AG04449 (cell line): ENCODE measurements around the gene GJC1.

Experiments used
- CTCF ChIA-PET: fragments of 350-600 bp; formaldehyde crosslinking; extraction: SDS; loops from one replicate; lab custom pipeline; 2021; ENCODE audit warnings: antibody characterized with exemption; lab: Yijun Ruan, JAX
- POLR2A ChIA-PET: fragments of 400-600, 350-600 bp; formaldehyde crosslinking; extraction: SDS; loops from one replicate; lab custom pipeline; 2020; ENCODE audit warnings: antibody characterized with exemption, inconsistent platforms; lab: Yijun Ruan, JAX
- DNase-seq: peaks from one replicate; pipeline ENCODE4 v3.0.0-alpha.2; 2010; ENCODE audit warnings: low read depth, low spot score
- H3K4me3 ChIP-seq: 2 replicates; pipeline ENCODE4 v1.5.1; 2011; ENCODE audit warnings: low read depth, mild to moderate bottlenecking, control low read depth, low read length
- TF ChIP-seq, protein P1 (sequence below): IDR thresholded peaks from one replicate; pipeline ENCODE4 v1.5.1; 2011; ENCODE audit warnings: mild to moderate bottlenecking, moderate library complexity, low read length, control low read depth, inconsistent platforms; ENCODE audit not compliant: insufficient read depth; ENCODE audit errors: missing control alignments

GJC1 gene

DNA sequence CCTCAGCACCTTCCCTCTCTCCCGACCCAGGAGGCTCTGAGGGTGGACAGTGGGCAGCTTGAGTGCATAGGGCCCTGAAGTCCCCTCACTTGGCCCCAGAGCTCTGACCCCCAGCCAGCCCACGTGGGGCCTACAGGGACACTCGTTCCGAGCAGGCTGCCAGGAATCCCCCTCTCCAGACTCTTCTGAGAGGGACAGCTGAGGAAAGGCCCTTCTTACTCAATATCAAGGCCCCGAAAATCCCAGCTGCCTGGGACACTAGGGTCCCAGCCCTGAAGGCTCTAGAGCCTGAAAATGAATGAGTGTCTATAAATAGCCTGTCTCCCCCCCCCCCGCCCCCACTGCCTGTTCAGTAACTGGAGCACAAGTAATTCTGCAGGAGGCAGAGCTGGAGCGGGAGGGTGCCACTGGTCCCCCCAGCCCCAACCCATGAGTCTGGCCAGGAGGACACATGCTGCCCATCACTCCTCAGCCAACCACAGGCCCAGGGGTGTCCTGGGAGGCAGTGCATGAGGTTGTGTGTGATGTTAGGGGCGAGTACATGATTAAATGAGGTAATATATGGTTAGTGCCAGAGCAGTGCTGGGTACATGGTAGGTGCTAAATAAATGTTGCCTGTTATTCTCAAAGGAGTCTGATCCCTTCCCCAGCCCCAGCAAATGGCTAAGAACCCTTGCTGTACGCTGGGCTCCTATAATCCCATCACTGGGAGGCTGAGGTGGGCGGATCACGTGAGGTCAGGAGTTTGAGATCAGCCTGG, 59.7 kb downstream of the GJC1 start:
- no peak for DNase-seq
- no peak overlapping the region for H3K4me3 ChIP-seq
- CTCF ChIA-PET: interaction anchor here (0.9 to 18.3 kb wide), 8 partner anchors 8 to 252 kb away, joined by 3 to 823 read pairs (median 4); no protein-coding TSS in a partner anchor
- TF ChIP-seq, protein P1, sequence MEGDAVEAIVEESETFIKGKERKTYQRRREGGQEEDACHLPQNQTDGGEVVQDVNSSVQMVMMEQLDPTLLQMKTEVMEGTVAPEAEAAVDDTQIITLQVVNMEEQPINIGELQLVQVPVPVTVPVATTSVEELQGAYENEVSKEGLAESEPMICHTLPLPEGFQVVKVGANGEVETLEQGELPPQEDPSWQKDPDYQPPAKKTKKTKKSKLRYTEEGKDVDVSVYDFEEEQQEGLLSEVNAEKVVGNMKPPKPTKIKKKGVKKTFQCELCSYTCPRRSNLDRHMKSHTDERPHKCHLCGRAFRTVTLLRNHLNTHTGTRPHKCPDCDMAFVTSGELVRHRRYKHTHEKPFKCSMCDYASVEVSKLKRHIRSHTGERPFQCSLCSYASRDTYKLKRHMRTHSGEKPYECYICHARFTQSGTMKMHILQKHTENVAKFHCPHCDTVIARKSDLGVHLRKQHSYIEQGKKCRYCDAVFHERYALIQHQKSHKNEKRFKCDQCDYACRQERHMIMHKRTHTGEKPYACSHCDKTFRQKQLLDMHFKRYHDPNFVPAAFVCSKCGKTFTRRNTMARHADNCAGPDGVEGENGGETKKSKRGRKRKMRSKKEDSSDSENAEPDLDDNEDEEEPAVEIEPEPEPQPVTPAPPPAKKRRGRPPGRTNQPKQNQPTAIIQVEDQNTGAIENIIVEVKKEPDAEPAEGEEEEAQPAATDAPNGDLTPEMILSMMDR: no peak
- POLR2A ChIA-PET: interaction anchor here (0.6 kb wide), 1 partner anchor 320 kb away, joined by 3 read pairs; no protein-coding TSS in a partner anchor

DNA sequence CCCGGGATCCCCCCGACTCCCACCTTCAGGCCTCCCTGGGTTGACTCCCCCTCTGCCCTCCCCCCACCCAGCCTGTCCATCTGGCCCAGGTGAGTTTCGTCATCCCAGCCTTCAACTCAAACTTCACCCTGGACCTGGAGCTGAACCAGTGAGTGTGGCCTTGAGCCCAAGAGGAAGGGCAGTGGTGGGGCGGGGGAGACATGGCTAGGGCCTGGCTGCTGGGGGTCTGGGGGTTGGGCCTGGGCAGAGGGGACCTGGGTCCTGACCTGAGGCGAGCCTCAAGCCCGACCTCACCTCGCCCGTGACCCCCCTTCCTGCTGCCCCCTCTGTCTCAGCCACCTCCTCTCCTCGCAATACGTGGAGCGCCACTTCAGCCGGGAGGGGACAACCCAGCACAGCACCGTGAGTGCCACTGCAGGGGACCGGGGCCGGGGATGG, 60.4 kb downstream of the GJC1 start:
- TF ChIP-seq, protein P1: no peak
- ChIA-PET POLR2A (no interaction called here), CTCF (interaction anchor here (0.9 to 18.3 kb wide), 5 partner anchors 9 to 253 kb away, joined by 3 to 823 read pairs (median 5); no protein-coding TSS in a partner anchor)
- H3K4me3 ChIP-seq: no peak overlapping the region
- no peak for DNase-seq

- TF ChIP-seq, protein P1: no peak
- ChIA-PET CTCF (interaction anchor here (1.3 to 18.3 kb wide), 4 partner anchors 9 to 253 kb away, joined by 3 to 823 read pairs (median 222); no protein-coding TSS in a partner anchor), POLR2A (no interaction called here)
- DNase-seq: no peak
- no peak overlapping the region for H3K4me3 ChIP-seq
Observed at GRCh38 chr17:44769230-44769629, 60.9 kb downstream of the GJC1 start.

DNA sequence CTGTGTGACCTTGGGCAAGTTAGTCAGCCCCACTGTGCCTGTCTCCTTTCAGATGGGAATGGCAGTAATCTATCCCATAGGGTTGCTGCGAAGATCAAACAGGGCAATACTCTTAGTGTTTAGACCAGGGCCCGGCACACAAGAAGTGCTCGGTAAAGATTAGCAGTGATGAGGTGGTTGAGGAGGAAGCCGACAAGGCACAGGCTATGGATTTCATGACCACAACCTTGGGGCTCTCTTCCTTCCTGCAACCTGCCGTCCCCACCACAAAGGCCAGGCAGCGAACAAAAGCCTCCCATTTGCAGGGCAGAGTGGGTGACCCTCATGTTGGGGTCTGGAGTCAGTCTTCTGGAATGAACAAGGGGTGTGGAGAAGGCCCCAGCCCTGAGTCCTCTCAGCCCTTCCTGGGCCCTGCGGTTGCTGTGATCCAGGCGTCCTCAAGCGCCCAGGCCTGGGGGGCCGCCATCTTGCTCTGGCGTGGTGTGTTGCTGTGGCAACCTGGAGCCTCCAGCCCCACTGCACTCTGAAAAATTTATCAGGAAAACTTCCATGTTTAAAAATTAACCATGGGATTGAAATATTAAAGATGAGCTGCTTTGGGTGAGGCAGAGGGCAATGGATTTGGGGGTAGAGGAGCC, 61.5 kb downstream of the GJC1 start:
- no peak overlapping the region for H3K4me3 ChIP-seq
- ChIA-PET CTCF (interaction anchor here (1.3 to 18.3 kb wide), 4 partner anchors 10 to 254 kb away, joined by 3 to 823 read pairs (median 222); no protein-coding TSS in a partner anchor), POLR2A (no interaction called here)
- no peak for DNase-seq
- TF ChIP-seq, protein P1: no peak

DNA sequence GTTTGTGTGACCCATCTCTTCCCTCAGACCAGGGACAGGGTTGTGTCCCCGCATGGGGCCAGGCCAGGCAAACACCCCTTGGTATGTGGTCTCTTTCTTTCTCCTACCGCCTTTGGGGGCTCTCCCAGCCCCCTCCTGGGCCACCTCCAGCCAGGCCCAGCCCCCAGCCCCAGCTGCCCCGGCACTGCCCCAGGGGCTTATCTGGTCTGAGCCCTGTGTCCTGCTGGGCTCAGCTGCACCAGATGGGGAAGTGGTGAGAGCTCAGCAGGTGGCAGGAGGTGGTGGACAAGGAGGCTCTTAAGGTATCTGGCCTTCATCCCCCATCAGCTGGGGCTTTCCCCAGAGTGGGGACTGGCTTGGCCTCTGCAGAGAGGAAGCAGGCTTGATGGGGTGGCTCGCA, 62.6 kb downstream of the GJC1 start:
- ChIA-PET POLR2A (no interaction called here), CTCF (interaction anchor here (0.9 to 18.3 kb wide), 3 partner anchors 12 to 108 kb away, joined by 3 to 440 read pairs (median 4); no protein-coding TSS in a partner anchor)
- TF ChIP-seq, protein P1: no peak
- no peak for DNase-seq
- no peak overlapping the region for H3K4me3 ChIP-seq
